ENCODE data around the gene COQ8B. TPM values are rescaled to one million over a fixed set of nuclear protein-coding genes. Genes with fewer than 3 reads are reported as not detected.

COQ8B gene
- total RNA-seq, 2 donors from 2014 or later: 20.1 to 32.0 TPM

DNA sequence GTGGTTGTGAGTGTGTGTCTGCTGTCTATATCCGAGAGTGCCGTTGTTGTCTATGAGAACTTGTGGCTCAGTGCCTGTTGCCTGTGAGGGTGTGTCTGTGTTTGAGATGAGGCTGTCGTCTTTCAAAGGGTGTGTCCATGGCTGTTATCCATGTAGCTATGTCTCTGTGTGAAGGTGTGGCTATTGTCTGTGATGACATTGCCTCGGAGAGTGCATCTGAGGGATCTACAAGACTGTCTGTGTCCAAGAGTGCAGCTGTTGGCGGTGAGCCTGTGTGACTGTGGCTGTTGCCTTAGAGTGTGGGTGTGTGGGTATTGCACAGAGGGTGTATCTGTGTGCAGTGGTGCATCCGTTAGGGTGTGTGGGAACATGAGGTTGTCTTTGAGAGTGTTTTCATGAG lies 31.1 kb downstream of the COQ8B start:
- DNase-seq (no peak), ATAC-seq (no peak)
- intact Hi-C loops (cut with DNase I): no loop called here

DNA sequence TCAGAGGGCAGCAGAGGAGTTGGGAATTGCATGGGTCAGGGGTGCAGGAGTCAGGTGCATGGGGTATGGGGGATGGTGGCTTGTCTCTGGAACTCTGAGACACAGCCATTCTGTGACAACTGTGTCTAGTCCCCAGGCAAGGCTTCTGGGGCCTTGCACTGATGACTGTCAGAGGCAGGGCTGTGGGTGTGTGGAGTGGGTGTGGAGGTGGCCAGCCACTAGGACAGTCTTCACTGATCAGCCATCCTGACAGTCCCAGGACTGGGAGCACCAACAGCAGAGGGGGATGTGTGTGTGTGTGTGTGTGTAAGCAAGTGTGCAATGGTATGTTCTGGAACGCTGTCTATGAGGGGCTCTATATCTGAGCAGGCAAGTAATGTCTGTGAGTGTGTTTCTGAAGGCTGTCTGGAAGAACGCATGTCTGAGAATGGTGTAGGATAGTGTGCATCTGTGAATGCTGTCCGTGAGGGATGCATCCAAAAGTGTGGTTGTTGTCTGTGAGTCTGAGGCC lies 31.6 kb downstream of the COQ8B start:
- intact Hi-C loops (cut with DNase I): no loop called here
- DNase-seq: no peak
- no peak for ATAC-seq

- DNase-seq: no peak
- intact Hi-C loops (cut with DNase I): no loop called here
- ATAC-seq: no peak
Measured at GRCh38 chr19:40684280-40684679, 32.4 kb downstream of the COQ8B start.

DNA sequence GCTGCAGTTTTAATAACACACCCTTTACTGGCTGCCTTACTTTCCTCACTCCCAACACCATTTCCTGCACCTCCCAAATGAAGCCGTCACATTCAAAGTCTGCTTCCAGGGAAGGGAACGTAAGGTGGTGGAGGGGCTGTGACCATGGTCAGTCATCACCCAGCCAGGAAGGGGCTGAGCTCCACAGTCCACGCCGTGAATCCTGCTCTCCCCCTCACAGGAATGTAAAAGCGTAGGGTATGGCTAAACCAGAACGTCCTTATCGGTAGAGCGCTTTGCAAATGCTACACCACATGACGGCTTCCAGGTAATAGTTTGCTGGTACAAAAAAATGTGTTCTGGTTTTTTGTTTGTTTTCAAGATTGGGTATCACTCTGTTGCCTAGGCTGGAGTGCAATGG lies 33.2 kb downstream of the COQ8B start:
- no peak for ATAC-seq
- DNase-seq: no peak
- intact Hi-C loops (cut with DNase I): no loop called here

- ATAC-seq (no peak), DNase-seq (no peak)
- intact Hi-C loops (cut with DNase I): no loop called here
Measured at GRCh38 chr19:40682431-40682964, 34.2 kb downstream of the COQ8B start.

GRCh38 chr19:40681039-40681438 lies 35.6 kb downstream of the COQ8B start:
- no peak for ATAC-seq
- no peak for DNase-seq
- intact Hi-C loops (cut with DNase I): no loop called here

- ATAC-seq: peak in 1 of 2 donors; percentile 17
- intact Hi-C loops (cut with DNase I): no loop called here
- DNase-seq: no peak
Measured at GRCh38 chr19:40677156-40677555, 39.5 kb downstream of the COQ8B start.

DNA sequence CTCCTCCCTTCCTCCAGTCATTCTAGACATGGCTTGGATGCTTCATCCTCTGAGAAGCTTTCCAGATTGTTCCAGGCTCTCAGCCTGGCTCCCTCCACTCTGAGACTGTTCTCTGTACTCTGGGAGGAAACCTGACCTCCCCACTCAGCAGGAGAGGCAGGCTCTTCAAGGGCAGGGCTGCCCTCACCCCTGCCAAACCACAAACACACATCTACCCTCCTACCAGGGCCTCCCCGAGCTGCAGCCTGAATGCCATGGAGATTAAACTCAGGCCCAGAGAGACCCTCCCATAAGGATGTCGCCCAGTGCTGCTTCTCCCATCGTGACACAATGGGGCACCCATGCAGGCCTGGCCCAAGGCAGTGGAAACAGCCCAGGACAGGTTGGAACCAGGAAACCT lies 42.4 kb downstream of the COQ8B start:
- no peak for DNase-seq
- ATAC-seq: no peak
- intact Hi-C loops (cut with DNase I): no loop called here

- DNase-seq (no peak), ATAC-seq (no peak)
- intact Hi-C loops (cut with DNase I): no loop called here
Measured at GRCh38 chr19:40673397-40673796, 43.3 kb downstream of the COQ8B start.

DNA sequence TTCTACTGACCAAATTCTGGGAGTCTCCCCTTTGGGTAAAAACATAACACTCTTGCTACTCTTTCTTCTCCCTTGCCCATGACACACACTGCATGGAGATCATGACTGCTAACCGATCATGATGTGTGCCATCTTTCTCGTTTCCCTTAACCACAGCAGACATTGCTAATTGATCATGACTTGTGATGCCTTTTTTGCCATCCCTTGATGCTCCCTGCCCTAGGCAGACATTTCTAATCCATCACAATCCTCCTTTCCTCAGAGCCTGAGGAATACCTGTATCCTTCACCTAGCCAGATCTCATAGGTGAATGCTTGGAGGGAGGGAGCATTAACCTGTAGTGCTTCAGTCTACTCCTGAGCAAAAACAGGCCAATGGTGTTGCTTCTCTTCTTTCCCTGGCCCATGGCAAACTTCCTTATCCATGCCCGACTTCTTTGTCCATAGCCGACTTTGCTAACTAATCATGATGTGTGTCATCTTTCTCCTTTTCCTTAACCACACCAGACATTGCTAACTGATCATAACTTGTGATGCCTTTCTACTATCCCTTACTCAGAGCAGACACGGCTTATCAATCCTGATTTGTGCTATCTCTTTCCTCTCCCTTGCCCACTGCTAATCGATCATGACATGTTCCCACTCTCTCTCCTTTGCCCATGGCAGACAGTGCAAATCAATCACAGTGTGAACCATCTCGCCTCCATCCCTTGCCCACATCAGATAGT lies 44.0 kb downstream of the COQ8B start:
- intact Hi-C loops (cut with DNase I): no loop called here
- ATAC-seq (no peak), DNase-seq (no peak)

DNA sequence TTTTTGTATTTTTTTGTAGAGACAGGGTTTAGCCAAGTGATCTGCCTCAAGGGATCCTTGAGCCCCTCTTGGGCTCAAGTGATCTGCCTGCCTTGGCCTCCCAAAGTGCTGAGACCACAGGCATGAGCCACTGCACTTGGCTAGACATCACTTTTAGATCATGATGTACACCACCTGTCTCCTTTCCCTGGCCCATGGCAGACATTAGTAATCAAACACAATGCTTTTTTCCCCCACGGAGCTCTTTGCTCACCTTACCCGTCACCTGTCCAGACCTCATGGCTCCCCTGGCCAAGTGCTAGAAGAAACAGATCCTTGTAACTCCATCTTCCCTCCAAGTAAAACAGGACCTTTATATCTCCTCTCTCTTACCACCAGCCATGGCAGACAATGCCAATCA lies 44.6 kb downstream of the COQ8B start:
- intact Hi-C loops (cut with DNase I): no loop called here
- ATAC-seq (no peak), DNase-seq (no peak)

DNA sequence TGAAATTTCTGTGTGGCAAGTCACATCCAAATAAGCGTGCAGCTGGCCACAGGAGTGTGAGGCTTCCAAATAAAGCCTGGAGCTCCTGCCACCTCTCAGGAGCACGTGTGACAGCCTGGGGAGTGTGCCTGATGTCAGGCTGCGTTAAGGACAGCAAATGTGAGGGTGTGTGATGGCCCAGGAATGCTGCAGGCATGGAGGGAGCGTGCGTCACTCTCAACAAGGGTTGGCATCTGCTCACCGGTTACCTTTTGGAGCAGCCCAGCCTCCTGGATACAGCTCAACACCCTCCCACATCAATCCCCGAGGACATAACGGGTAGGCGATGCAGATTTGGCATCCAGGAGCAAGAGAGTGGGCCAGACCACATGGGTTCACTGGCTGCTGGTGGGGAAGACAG lies 45.3 kb downstream of the COQ8B start:
- DNase-seq (peak; percentile 63), ATAC-seq (peak; percentile 65 to 71)
- intact Hi-C loops (cut with DNase I): no loop called here

DNA sequence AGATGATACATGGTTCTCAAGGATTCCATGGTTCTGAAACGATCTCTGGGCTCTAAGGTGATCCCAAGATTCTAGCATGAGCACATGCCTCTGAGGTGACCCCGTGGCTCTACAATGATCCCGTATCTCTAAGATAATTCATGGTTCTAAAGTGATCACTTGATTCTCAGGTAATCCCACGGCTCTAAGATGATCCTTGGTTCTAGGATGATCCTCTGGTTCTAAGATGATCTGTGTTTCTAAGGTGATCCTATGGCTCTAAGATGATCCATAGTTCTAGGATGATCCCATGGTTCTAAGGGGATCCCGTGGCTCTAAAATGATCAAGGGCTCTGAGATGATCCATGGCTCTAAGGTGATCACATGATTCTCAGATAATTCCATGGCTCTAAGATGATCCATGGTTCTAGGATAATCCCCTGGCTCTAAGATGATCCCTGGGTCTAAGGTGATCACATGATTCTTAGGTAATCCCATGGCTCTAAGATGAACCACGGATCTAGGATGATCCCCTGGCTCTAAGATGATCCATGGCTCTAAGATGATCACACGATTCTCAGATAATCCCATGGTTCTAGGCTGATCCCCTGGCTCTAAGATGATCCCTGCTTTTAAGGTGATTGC lies 47.6 kb downstream of the COQ8B start:
- intact Hi-C loops (cut with DNase I): loop anchor here in 1 of 2 donors (10.0 kb wide), 1 partner anchor 136 kb away; no protein-coding TSS in a partner anchor
- DNase-seq (no peak), ATAC-seq (no peak)

DNA sequence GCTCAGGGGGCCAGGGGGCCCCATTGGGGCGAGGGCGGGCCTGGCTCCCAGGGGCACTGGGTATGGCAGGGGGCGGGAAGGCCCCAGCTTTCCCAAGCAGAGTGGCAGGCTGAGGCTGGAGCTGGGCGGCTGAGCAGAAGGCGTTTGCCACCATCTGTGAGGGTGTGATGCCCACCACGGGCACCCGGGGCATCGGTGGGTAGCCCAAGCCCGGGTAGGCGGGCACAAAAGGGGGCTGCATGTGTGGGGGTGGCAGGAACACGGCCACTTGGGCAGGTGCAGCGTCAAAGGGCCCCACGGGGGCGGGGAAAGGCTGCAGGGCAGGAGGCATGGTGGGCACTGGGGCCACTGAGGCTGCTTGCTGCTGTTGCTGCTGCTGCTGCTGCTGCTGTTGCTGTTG lies 49.1 kb downstream of the COQ8B start:
- intact Hi-C loops (cut with DNase I): loop anchor here in 1 of 2 donors (10.0 kb wide), 1 partner anchor 137 kb away; no protein-coding TSS in a partner anchor
- ATAC-seq (no peak), DNase-seq (no peak)

DNA sequence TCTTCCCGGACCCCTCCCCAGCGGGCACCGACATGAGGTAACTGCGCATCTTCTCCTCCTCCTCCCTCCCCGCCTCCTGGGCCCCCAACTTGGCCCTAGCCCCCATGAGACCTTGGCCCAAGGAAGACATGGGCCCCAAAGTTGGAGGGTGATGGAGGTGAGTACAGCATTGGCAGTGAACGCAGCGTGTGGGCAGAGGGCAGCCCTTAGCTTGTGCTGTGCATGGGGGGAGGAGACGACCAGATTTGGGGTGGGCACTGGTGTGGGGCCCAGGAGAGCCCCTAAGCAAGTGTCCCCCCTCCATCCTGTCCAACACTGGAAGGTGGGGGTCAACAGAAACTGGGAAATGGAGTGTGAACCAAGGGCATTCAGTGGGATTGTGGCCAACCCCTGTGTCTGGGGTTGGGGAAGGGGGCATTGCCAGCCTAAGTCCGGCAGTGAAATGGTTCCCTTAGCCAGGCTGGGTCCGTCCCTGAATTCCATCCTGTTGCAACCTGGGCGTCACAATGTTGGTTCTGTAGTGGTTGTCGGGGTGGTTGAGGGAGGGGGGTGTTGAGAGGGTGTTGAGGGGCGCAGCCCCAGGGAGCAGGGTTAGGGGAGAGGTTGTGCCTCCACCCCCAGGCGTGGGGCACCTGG lies 49.8 kb downstream of the COQ8B start:
- no peak for ATAC-seq
- intact Hi-C loops (cut with DNase I): loop anchor here in 1 of 2 donors (10.0 kb wide), 1 partner anchor 138 kb away; no protein-coding TSS in a partner anchor
- no peak for DNase-seq

- peak; percentile 1 to 42 for ATAC-seq
- DNase-seq: no peak
- intact Hi-C loops (cut with DNase I): loop anchor here (2.0 to 10.0 kb wide), 5 partner anchors 38 to 481 kb away; no protein-coding TSS in a partner anchor
Measured at GRCh38 chr19:40663695-40664692, 52.7 kb downstream of the COQ8B start.

DNA sequence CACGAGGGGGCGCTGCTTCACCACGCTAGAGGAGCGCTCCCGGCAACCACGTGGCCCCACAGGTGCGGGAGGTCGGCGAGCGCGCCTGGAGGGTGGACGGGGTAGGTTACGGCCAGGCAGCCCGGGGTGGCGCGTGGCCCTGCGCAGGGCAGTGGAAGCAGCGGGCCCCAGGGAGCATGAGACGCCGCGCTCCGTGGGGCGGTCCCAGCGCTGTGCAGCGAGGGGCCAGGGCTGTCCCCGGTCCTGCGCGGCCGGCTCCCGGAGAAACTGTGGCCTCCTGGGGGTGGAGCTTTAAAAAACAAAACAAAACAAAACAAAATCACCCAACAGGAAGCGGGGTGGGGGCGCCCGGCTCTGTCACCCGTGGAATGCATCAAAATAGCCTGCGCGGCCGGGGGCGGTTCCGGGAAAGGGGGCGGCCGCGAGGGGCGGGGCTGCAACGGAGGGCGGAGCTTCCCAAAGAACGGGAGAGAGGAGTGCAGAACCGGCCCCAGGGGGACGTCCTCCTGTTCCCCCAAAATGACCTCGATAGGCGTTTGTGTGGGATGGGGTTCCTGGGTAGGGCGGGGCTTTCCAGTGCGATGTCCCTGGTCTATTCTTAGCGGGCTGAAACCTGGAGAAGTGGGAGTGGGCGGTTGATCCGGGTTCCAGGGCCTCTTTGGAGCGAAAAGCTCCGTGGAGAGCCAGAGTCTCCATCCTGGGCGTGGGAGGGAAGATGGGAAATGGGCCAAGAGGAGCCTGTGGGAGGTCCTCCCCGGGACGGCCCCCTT lies 53.6 kb downstream of the COQ8B start:
- ATAC-seq (peak; percentile 86 to 87), DNase-seq (peak; percentile 93)
- intact Hi-C loops (cut with DNase I): loop anchor here (2.0 to 10.0 kb wide), 5 partner anchors 39 to 482 kb away; no protein-coding TSS in a partner anchor

- intact Hi-C loops (cut with DNase I): loop anchor here (2.0 to 10.0 kb wide), 5 partner anchors 41 to 483 kb away; no protein-coding TSS in a partner anchor
Measured at GRCh38 chr19:40661616-40662015, 55.1 kb downstream of the COQ8B start.

More at GRCh38 chr19:40661616-40662015, 55.1 kb downstream of the COQ8B start:
- DNase-seq (no peak), ATAC-seq (no peak)
